DND-41 (cell line): Measurements from ENCODE around the gene HECW1.
"Not testable (repeated sequence)": the region's sequence is repeated elsewhere in the genome, so short reads cannot be mapped to it uniquely, and the experiment has no call there.

ENCODE experiments used
- EZH2 ChIP-seq: IDR thresholded peaks from 3 replicates; pipeline ENCODE4 v1.6.1; 2012; ENCODE audit warnings: borderline replicate concordance, low read depth, mild to moderate bottlenecking, moderate library complexity, low read length, inconsistent platforms; ENCODE audit not compliant: severe bottlenecking
- TF ChIP-seq, protein P1 (sequence below): IDR thresholded peaks from 2 replicates; pipeline ENCODE4 v1.5.1; 2012; ENCODE audit warnings: borderline replicate concordance, low read length, moderate library complexity, mild to moderate bottlenecking; ENCODE audit not compliant: poor library complexity, severe bottlenecking; ENCODE audit errors: extremely low read depth

DNA sequence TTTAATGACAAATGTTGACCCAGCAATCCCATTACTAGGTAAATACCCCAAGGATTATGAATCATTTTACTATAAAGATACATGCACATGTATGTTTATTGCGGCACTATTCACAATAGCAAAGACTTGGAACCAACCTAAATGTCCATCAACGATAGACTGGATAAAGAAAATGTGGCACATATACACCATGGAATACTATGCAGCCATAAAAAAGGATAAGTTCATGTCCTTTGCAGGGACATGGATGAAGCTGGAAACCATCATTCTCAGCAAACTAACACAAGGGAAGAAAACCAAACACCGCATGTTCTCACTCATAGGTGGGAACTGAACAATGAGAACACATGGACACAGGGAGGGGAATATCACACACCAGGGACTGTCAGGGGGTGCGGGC is 38.6 kb upstream of the HECW1 start:
- TF ChIP-seq, protein P1, sequence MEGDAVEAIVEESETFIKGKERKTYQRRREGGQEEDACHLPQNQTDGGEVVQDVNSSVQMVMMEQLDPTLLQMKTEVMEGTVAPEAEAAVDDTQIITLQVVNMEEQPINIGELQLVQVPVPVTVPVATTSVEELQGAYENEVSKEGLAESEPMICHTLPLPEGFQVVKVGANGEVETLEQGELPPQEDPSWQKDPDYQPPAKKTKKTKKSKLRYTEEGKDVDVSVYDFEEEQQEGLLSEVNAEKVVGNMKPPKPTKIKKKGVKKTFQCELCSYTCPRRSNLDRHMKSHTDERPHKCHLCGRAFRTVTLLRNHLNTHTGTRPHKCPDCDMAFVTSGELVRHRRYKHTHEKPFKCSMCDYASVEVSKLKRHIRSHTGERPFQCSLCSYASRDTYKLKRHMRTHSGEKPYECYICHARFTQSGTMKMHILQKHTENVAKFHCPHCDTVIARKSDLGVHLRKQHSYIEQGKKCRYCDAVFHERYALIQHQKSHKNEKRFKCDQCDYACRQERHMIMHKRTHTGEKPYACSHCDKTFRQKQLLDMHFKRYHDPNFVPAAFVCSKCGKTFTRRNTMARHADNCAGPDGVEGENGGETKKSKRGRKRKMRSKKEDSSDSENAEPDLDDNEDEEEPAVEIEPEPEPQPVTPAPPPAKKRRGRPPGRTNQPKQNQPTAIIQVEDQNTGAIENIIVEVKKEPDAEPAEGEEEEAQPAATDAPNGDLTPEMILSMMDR, result not testable (repeated sequence)
- TF ChIP-seq EZH2, result not testable (repeated sequence)
